GM19099 (cell line): ENCODE measurements around the gene INSYN1.

ENCODE experiments used
- POLR2A ChIP-seq: IDR thresholded peaks from 3 replicates; pipeline ENCODE4 v1.6.1; 2011; ENCODE audit warnings: low read depth; ENCODE audit not compliant: insufficient read length; ENCODE audit errors: extremely low read depth

Gene INSYN1

DNA sequence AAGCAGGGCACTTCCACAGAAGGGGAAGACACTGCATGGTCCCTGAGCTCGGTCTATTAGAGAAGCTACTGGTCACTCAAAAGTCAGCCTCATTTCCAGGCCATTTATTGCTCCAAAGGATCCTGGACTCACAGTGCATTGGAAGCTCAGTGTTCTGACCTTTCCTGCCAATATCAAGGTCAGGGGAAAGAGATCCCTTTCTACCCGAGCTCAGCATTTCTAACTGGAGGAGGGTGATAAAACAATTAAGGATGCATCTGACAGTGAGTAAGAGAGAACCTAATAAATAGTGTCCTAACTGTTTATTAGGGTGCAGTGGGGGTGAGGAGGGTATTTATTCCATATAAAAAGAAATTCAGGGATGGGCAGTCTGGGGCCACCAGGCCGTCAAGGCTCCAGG lies 26.8 kb upstream of the INSYN1 start:
- TF ChIP-seq POLR2A: no peak

DNA sequence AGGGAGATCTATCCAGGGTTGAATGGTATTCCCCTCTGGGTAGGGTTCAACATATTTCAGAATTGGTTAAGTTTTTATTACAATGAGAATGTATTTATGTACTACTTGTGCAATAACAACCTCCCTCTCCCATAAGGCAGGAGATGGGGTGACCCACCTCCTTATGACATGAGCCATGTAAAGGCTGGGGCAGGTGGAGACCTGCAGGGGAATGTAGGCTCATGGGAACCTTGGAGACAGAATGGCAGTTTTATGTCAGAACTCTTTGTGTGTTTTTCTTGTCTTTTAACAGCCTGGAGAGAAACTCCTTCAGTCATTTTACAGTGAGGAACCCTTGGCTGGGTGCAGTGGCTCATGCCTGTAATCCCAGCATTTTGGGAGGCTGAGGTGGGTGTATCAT lies 24.6 kb upstream of the INSYN1 start:
- no peak for TF ChIP-seq POLR2A

DNA sequence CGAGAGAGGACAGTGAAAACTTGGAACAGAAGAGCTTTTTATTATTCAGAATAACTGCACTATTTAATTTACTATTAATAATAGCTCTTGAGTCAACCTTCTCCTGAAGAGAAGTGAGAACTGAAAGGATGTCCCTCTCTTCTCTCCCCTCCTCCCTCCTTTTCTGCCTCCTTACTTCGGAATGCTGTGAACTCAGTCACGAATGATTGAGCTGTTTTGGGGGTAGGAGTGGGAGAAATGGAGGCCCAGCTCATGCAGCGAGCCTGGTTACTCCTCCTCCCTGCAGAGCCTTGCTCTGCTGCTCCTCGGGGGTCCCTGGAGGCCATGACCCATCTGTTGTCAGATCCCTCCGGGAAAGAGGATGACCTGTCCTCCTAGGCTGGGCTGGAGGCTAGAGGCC lies 20.3 kb upstream of the INSYN1 start:
- no peak for TF ChIP-seq POLR2A

DNA sequence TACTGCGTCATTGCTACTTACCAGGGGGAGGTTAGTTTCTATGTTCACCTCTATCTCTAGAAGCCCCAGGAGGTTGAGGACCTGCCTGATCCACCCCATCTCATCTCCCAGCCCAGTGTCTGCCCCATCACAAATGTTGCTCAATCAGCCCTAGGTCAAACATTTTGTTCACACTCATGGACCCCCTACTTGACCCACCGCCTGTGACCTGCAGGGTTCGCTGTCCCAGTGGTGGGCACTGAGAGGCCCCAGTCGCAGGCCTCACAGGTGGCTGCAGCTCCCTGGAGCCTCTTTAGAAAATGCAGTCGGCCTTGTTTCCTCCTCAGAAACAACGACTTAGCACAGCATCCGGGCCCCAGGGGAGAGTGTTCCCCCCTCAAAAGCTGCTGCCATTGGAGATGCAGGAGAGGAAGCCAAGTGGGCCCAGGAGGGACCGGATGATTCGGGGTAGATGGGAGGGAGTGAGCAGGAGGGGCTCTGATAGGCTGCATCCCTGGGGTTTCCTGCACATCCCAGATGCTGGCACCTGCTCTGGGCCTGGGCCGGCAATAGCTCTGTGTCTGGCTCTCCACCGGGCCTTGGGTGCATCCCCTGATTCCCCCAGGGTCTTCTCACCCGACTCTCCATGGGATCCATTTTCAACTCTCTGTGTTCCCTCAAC lies 18.4 kb upstream of the INSYN1 start:
- TF ChIP-seq POLR2A: no peak

DNA sequence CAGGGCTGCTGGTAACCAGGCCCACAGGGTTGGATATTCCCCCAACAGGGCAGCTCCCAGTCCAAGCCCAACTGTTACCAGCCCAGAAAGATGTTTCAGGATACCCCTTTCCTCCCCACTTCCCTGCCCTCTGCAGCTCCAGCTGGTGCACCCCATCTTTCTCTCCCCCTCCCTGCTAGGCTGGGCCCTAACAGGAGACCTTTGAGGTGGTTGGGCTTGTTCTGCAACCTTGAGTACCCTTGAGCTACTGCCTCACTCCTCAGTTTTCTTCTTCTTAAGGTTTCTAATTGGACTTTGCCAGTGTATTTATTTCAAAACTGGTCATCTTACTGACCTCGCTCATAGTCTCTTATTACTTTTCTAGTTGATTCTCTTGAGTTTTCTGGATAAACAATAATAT lies 16.9 kb upstream of the INSYN1 start:
- no peak for TF ChIP-seq POLR2A

DNA sequence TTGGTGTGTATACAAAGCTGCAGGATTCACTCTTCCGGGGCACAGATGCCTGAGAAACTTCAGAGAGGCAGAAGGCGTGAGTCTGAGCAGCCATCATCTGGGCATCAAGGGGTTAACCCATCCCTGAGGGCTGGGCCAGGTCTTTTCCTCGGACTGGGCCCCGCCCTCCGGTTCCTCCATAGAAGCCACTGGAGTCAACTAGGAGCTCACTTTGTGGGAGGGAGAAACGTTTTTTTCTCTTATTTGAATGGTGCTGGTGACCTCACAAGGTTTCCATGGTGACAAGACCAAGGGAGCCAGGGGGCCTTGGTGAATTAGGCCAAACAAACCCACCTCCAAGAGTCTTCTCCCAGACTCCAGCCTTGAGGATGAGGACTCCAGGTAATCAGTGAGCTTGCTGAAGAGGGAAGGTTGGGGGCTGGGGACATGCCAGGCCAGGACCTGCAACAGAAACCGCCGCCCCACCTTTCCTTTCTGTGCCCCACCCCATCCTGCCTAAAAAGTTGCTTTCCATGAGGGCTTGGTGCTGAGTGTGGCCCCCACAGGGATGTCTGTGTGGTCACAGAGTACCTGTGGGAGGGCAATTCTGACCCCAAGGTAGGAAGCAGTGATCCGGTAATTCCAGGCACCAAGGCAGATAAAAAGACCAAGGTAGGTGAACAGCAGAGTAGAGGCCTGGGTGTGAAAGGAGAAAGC lies 14.8 kb upstream of the INSYN1 start:
- no peak for TF ChIP-seq POLR2A

DNA sequence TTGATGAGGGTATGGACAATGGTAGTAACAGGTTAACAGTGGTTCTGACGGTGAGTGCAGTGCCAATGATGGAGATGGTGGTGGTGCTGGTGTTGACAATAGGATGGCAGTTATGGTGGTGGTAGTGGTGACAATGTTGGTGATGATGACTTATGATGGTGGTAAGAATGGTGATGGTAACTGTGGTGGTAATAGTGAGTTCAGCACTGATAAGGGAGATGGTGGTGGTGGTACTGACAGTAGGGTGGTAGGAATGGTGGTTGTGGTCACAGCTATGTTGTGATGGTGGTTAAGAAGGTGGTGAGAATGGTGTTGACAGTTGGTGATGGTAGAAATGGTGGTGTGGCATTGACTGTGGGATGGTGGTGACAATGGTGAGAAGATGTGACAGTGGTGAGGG lies 13.4 kb upstream of the INSYN1 start:
- TF ChIP-seq POLR2A: no peak

DNA sequence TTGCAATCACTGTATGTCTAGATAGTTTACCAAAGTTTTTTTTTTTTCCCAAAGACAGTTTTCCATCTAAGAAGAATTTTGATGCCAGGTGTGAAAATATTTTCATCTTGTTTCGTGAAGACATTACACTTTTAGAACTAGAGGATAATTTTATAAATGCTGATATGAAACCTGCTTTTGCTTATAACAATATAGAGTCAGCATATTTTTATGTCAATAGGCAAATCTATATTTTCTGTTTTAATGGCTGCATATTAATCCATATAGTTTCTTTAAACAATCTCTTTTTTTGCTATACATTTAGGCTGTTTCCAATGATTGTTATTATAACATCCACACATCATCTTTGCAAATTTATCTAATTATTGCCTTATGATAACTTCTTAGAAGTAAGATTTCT lies 12.6 kb upstream of the INSYN1 start:
- TF ChIP-seq POLR2A: no peak

DNA sequence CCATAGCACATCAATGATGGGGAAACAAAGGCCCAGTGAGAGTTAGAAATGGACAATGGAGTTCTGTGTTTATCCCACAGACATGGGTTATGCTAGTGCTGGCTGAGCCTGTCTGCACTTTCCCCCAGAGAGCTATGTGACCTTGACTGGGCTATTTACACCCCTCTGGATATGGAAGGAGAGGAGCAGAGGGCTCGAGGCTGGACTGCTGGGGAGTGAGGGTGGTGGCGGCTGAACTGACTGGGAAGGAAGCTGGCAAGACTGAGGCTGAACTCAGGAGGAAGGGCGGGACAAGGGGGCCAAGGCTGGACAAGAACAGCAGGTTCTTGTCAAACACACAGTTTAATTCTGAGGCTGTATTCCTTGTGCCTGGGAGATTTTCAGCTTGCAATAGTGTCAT lies 10.8 kb upstream of the INSYN1 start:
- no peak for TF ChIP-seq POLR2A

DNA sequence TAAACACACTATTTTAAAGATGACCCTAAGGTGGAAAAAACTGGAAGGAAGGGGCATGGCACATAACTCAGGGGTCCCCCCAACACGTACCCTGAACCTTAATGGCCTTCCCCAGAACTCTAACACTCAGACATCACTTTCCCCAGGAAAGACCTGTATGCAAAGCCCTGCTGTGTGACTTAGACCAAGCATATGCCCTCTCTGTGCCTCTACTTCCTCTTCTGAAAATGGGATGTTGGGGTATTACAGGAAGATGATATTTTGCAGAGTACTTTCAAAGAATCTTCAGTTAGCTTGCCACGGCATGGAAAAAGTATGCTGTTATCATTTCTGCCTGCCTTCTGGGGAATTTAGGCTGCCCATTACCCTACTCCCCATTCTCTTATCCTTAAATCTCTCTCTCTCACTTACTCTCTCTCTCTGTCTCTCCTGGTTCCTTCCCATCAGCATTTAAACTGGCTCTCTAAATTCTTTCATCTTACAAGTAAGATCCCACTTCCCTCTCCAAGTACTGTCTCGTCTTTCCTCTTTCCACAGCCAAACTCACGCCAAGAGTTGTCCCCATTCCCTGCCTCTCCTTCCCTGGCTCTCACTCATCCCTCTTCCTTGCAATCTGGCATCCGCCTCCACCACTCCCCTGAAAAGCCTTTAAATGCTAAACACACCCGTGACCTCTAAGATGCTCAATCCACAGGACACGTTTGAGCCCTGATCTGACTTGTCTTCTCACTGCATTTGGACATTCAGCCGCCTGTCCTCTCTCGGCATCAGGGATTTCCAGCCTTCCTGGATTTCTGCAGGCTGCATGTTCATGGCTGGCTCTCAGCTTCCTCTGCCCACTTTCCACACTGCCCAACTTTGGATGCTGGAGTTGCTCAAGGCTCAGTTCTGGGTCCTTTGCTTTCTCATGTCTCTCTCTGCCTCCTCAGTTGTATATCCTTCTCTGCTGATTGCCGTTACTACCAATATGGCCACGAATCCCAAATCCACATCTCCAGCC lies 7.5 kb upstream of the INSYN1 start:
- TF ChIP-seq POLR2A: no peak

DNA sequence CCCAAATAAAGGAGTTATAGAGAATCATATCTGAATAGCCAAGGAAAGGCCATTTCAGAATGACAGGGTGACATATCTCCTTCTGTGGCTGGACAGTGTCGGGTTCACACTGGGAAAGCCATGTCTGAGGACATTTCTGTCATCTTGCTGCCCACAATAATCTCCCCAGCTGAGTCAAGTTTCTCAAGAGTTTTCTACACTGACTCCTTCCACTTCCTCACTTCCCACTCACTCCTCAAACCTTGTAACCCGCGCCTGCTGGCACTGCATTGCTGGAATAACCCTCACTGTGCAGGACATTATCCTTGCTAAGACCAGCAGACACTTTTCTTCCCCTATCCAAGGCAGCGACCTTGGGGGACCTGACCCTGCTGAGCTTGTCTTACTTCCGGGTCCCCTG lies 5.3 kb upstream of the INSYN1 start:
- no peak for TF ChIP-seq POLR2A

DNA sequence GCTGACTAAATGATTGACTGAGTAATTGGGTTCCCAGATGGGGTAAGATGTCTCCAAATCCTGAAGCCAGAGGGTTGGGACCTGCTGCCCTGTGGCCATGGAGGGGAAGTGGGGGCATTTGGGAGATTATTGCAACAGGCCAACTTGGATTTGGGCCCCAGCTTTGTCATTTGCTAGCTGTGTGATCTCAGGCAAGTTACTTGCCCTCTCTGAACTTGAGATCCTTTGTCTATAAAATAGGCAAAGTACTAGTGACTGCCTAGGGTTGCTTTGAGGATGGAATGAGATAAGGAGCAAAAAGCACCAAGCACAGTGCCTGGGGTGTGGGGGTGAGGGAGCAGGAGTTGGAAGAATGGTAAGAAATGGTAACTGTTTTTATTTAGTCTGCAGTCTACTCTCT lies 4.4 kb upstream of the INSYN1 start:
- TF ChIP-seq POLR2A: no peak

DNA sequence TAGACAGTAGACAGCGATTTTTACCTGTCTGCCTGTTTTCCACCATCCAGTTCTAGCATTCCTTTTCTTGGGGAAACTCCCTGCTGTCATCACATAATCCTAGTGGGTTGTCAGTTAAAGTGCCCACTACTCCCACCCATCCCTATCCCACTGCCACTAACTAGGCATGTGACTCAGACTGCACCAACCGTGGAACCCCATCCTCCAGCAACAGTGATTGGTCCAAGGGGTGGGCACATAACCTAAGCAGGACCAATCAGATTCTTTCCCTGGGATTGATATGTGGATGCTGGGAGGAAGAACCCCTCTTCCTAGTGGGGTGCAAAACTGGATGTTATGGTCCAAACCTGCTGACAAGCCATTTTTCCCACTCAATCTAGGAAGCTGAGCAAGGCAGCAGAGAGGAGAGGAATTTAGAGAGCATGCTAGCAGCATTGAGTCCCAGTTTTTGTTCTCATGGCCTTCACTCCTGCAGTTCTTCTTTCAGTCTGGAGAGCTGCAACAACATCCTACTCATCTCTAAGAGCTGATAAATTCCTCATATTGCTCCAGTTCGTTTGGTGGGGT lies 3.9 kb upstream of the INSYN1 start:
- TF ChIP-seq POLR2A: no peak

DNA sequence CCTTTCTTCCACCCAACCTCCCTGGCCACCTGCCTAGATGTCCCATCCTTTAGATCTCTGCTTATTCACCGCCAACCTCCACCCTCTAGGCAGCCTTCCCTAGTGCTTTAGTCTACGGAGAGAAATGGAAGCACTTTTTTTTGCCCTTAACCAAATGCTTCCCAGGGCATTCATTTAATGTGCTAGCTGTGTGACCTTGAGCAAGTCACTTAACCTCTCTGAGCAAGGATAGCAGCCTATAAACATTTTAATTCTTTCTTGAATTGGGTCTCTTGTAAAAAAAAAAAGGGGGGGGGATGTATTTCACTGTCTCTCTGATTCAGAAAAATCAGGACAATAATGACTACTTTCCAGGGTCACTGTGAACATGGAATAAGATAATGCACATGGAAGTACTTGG lies 3.2 kb upstream of the INSYN1 start:
- no peak for TF ChIP-seq POLR2A

DNA sequence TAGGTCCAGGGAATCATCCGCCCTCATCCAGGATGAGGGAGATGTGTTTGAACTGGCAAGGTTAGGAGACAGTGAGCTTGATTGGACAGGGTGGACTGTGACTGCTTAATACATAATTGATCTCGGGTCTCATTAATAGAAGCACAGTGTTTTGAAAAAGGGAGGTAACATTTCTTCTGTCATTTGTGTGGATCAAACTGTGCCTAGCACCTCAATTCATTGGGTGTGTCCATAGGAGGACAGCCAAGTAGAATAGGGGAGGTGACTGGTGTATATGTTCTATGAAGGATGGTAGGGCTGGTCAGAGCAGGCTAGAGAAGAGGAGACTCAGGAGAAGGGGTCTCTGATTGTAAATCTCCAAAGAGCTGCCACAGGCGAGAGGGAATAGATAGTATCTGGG lies 2.8 kb upstream of the INSYN1 start:
- TF ChIP-seq POLR2A: no peak
